ENCODE data around the gene HDAC2.
"Not testable (repeated sequence)": the region's sequence is repeated elsewhere in the genome, so short reads cannot be mapped to it uniquely, and the experiment has no call there.

Gene HDAC2

GRCh38 chr6:113969888-113970804 lies 802 bp downstream of the HDAC2 start:
- no peak for DNase-seq

DNA sequence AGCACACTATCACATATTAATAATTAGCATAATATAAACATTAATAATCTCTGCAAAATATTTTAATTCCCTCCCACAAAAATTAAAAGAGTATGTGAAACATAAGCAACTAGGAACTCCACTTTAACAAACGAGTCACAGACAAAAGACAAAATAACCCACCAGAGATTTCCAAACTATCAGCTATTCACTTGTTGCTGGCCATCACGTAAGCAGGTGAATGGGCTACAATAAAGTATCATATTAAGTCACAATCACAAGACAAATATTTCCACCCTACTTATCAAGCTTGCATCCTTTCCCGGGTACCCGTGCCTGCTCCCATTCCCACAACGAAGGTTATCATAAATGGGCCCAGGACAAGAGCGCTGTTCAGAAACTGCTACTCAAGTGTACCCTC lies 2.5 kb downstream of the HDAC2 start:
- no peak for DNase-seq

DNA sequence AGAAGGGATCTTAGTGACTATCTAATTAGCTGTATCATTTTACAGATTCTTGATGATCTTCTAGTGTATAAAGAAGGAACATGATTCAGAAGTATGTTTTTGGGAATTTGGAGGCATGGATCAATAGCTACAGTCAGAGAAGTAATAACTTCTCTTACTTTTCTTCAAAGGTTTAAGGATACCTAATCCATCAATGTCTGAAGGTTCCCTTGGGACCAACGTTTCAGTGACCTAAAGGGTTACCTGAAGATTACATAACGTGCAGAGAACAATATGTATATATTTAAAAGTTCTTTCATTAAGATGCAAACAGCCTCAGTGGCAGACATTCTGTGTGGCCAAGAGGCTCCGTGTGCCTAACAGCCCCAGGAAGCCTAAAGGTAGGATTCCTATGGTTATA lies 3.2 kb downstream of the HDAC2 start:
- DNase-seq = no peak

GRCh38 chr6:113960795-113961194 lies 10.2 kb downstream of the HDAC2 start:
- DNase-seq = no peak

GRCh38 chr6:113959235-113959634 lies 11.7 kb downstream of the HDAC2 start:
- no peak for DNase-seq

- no peak for DNase-seq
Measured at GRCh38 chr6:113954653-113955052, 16.3 kb downstream of the HDAC2 start.

GRCh38 chr6:113953346-113953745 lies 17.6 kb downstream of the HDAC2 start:
- no peak for DNase-seq

DNA sequence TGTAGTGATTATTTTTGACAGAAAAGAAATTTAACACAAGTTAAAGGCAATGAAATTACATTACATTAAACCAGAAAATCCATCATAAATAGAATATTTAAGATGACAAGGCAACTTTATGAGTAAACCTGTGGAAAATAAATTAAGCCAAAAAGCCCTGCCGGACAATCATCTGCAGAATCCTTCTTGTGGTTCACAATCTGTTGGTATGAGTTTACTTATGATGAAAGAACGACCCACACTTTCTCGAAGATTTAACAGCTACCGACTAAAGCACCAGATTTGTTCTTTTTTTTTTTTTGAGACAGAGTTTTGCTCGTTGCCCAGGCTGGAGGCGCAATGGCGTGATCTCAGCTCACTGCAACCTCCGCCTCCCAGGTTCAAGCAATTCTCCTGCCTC lies 21.4 kb downstream of the HDAC2 start:
- DNase-seq = no peak

DNA sequence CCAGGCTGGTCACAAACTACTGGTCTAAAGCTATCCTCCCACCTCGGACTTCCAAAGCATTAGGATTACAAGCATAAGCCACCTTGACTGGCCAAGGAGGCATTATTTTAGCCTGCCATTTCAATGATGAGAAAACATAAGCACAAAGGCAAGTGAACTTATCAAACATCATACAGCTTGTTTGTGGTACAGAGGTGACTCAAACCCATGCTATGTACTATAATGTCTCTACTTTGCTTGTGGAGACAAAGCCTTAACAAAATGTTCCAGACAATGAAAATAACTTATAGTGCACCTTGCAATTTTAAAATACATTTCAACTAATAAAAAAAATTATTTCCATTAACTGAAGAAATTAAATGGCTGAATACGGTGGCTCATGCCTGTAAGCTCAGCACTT lies 26.2 kb downstream of the HDAC2 start:
- DNase-seq = no peak

- DNase-seq = no peak
Measured at GRCh38 chr6:113939825-113940224, 31.1 kb downstream of the HDAC2 start.

DNA sequence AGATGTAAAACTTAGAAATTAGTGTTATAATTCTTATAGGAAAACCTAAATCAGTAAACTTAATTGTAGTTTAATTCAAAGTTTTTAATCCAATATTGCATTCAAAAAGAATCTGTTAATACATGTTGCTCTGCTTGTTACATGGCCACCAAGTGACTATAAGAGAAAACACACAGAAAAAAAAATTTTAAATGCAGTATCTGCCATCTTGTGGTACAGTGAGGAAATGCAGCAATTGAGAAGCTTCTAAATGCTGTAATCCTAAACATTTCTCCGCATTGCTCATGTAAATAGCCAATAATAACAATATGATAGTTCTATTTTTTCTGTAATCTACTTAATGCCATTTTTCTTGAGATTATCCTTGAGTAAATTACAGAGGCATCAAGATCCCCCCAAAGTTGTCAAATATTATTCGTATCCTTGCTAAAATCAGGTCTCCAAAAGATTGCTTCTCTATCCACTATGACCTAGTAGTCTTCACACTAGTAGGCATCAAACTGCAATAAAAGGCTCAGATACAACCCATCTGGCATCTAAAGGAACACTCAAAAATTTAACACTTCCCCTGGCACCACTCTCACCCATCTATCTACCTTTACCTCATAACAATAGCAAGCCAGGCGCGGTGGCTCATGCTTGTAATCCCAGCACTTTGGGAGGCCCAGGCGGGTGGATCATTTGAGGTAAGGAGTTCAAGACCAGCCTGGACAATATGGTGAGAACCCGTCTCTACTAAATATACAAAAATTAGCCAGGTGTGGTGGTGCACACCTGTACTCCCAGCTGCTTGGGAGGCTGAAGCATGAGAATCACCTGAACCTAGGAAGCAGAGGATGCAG lies 34.6 kb downstream of the HDAC2 start:
- peak; percentile 4 for DNase-seq

DNA sequence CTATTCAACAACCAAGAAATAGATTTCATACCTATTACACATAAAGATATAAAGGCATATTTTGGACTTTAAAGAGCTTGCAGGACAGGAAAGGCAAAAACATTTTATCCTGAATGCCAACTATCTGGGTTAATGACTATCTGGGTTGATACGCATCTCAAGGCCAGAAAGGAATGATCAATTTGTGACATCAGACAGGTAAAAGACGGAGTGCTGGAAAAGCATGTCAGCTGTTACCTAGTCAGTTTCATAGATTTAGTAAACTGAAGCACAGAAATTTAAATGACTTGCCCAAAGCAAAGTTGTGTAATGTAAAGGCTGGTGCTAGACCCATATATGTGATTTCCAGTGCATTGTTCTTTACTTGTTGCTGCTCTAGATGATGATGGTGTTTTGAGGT lies 36.8 kb downstream of the HDAC2 start:
- DNase-seq = no peak

DNA sequence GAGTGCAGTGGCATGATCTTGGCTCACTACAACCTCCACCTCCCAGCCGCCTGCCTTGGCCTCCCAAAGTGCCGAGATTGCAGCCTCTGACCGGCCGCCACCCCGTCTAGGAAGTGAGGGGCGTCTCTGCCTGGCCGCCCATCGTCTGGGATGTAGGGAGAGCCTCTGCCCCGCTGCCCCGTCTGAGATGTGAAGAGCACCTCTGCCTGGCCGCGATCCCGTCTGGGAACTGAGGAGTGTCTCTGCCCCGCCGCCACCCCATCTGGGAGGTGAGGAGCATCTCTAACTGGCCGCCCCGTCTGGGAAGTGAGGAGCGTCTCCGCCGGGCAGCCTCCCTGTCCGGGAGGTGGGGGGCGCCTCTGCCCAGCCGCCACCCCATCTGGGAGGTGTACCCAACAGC lies 39.0 kb downstream of the HDAC2 start:
- DNase-seq = not testable (repeated sequence)

- no peak for DNase-seq
Measured at GRCh38 chr6:113930183-113930582, 40.8 kb downstream of the HDAC2 start.

GRCh38 chr6:113927001-113927400 lies 43.9 kb downstream of the HDAC2 start:
- DNase-seq = no peak

DNA sequence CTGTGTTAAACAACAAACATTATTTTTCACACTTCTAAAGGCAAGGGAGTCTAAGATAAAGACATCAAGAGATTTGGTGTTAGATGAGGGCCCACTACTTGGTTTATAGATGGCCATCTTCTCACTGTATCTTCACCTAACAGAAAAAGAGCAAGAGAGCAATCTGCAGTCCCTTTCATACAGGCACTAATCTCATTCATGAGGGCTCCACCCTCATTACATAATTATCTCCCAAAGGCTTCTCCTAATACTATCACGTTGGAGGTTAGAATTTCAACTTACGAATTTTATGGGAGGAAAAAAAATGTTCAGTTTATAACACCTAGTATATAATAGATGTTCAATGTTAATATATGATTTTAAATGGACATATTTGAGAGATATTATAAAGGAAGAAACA lies 45.6 kb downstream of the HDAC2 start:
- no peak for DNase-seq

DNA sequence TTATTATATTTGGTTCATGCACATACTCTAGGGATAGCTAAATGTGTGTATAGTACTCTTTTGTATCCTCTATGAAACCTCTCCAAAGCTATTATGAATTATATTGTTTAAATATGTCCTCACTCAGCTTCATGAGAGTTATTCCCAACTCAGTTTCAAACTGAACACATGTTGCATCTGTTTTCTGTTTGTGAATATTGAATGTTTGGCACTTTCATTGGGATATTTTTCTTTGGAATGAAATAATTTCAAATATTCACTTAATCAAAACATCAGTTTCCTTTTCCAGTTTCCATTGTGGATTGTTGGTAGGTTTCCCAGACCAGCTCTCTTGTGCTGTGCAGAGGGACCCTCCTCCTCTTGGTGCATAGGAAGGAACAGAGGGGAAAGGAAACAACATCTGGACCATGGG lies 46.6 kb downstream of the HDAC2 start:
- no peak for DNase-seq

DNA sequence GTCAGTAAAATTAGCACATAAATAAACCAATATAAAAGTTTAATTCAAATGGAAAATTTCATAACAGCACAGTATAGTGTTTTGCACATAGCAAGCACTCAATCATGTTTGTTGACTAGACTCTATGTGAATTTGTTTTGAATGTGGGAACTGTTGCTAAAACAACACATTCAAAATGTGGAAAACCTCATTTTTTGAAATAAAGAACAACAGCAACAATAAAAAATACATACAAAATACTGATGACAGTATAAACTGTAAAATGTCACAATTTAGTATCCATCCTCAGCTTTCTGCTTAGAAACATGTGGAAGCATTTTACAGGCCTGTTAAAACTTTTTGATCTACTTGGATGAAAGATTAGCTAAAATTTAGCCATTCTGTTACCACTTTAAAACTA lies 47.4 kb downstream of the HDAC2 start:
- no peak for DNase-seq

- DNase-seq = no peak
Measured at GRCh38 chr6:113921299-113921904, 49.5 kb downstream of the HDAC2 start.

DNA sequence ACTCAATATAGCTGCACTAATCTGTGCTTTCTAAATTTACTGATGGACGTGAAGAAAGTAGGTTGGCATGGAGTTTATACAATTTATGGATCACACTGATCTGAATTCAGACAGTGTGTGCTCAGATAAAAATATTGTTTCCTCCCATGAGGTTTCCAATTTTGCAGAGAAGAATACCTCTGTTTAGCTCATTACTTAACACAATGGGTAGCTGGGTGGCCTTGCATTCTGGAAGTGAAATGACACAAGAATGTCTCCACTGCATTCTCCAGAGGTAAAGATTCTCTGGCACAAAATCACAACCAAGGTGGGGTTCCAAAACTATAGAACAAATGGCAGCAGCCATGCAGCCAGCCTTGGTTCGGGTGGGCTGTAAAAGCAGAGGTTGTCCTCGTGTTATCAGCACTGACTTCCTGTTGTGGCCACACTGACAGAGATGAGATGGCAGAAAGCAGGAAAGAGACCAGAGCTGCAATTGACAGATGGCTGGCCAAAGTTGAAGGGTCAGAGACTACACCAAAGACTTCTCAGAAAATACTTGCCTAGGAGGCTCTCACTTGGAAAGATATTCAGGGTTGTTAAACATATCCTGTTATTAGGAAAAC lies 50.2 kb downstream of the HDAC2 start:
- no peak for DNase-seq

- not testable (repeated sequence) for DNase-seq
Measured at GRCh38 chr6:113910285-113910684, 60.7 kb downstream of the HDAC2 start.

GRCh38 chr6:113909224-113909856 lies 61.6 kb downstream of the HDAC2 start:
- DNase-seq = peak; percentile 6

DNA sequence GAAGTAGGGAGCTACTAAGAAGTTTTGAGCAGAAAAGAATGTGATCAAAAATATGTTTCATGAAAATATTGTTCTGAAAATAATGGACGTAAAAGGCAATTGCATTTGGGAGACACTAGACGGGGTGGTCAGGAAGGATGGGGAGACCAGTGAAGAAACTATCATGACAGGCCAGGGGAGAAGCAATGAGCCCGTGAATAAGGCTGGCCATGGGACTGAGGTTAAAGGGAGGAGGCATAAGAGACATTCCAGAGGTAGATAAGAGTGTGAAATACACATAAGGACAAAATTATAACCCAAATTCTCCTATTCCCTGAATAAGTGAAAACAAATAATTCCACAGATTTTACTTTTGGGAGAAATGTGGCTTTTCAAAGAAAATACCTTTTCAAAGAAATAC lies 62.1 kb downstream of the HDAC2 start:
- no peak for DNase-seq
